GM19395 (cell line): ENCODE data around the gene ZNHIT2.
"Not testable (repeated sequence)": the region's sequence is repeated elsewhere in the genome, so short reads cannot be mapped to it uniquely, and the experiment has no call there.

Experiments
- ATAC-seq: cut with Tn5 transposase; IDR thresholded peaks from one replicate; pipeline ENCODE4 v1.9.1; 2021; ENCODE audit warnings: mild to moderate bottlenecking, moderate library complexity; ENCODE audit not compliant: unreplicated experiment

The ZNHIT2 gene

DNA sequence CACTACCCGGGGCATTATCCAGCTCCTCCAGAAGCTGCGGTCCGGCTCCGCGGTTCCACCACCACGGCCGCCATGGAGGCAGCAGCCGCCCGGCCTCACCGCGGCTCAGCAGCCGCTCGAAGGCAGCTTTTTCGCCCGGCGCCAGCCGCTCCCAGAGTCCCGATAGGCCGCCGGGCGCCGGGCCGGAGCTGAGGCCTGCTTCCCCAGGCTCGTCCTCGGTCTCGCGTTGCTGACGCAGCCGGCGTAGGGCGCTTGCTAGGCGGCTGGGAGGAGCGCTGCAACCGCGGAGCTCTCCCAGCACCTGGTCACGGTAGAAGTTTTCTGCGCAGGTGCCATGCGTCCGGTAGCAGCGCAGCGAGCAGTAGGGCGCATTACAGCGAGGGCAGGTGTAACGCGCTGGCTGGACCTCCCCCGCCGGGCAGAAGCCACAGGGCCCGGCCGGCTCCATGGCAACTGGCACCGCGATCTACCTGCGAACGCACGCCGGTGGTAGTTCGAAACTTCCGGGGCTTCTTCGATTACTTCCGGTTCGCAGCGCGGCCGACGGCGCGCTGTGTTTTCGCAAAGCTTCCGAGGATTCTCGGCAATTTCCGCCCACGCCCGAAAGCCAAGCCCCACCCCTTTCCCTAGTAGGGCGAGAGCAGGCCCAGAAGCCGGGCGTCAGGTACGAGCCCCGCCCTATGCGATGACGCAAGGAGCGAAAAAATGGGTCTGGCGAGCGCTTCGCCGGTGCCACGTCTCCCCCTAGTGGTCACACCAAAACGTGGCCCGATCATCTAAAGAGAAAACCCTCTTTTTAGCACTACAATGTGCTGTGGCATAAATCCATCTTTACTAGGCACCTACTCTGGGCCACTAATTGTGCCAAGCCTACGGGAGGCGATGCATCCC lies at the start of gene ZNHIT2:
Gene ZNHIT2 (minus strand): TSS at position 496 of the 891 bp plus-strand sequence. CDS start 48 bp downstream, at position 448.
- ATAC-seq, result peak; percentile 63

- no peak for ATAC-seq
Measured at GRCh38 chr11:65166893-65167292, 49.4 kb upstream of the ZNHIT2 start.

DNA sequence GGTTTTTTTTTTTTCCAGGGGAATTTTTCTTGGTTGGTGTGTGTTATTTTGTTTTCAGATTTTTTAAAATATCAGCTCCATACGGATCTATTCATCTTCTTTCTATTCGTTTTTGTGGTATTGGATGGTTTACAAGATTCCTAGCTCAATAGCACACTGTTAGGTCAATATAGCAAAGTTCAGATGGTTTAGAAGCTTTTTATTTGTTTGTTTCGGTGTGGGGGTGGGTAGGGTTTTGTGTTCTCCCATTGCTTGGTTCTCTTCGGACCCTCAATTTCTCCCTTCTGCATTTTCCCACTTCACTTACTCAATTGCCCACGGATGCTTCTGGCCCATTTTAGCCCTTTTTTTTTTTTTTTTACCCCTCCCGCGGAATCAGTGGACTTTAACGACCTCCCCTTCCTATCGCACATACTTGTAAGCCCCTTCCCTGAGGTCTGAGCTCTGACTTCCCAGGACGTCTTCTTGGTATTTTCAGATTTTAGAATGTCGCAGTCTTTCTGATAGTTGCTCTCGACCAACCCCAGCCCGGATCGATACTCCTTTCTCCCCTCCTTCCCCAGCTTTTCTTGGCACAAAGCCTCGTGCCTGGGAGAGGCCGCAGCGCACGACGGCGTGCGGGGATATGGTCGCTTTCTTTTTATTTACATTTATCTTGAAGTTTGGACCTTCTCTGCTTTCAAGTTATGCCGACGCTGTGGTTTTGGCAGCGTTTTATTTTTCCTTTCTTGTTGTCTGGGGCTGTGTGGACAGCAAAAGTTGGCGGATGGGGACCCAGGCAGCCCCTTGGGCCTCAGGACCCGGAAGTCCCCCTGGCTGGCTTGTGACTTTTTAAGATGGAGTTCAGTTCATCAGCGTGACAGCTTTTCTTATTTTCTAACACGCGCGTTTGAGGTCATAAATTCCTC lies 48.2 kb upstream of the ZNHIT2 start:
- ATAC-seq, result no peak

DNA sequence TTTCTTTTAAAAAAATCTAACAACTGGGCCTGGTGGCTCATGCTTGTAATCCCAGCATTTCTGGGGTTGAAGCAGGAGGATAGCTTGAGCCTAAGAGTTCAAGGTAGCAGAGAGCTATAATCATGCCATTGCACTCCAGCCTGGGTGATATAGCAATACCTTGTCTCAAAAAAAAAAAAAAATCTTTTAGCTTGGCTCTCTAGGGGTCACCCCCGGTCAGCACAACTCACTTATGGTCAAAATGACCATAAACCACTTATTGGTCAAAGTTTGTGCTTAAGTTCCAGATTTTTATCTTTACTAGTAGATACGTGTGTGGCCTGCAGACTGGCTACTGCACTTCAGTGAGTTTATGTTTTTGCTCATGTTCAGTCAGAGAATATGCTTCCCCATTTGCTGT lies 46.2 kb upstream of the ZNHIT2 start:
- ATAC-seq, result no peak

DNA sequence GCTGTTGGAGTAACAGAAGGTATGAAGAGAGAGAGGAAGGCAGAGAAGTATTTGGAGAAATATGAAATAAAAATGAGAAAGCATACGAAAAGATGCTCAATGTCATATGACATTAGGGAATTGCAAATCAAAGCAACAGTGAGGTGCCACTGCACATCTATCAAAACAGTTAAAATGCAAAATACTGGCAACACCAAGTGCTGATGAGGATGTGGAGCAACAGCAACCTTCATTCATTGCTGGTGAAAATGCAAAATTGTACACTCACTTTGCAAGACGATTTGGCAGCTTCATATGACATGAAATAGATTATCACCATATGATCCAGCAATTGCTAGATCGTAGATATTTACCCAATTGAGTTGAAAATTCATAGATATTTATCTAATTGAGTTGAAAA lies 43.1 kb upstream of the ZNHIT2 start:
- no peak for ATAC-seq

GRCh38 chr11:65159012-65159411 lies 41.5 kb upstream of the ZNHIT2 start:
- ATAC-seq, result no peak

- ATAC-seq, result no peak
Measured at GRCh38 chr11:65157336-65157735, 39.8 kb upstream of the ZNHIT2 start.

GRCh38 chr11:65156926-65157325 lies 39.4 kb upstream of the ZNHIT2 start:
- ATAC-seq, result no peak

GRCh38 chr11:65156256-65156655 lies 38.8 kb upstream of the ZNHIT2 start:
- no peak for ATAC-seq

DNA sequence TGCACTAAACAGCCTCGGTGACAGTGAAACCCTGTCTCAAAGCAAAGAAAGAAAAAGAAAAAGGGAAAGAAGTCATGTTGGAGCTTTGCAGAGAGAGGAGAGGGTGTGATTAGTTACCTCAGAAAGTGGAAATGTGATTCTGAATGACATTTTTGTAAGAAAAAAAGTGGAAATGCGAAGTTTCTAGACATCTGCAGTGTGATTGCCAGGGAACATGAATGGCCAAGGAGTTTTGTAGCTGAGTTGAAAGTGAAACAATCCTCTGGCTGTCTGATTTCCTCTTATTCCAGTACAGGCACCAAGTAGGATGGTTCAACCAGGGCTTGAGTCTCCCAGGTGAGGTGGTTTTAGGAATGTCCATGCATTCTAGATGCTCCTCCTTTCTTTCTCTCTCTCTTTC lies 34.6 kb upstream of the ZNHIT2 start:
- ATAC-seq, result no peak

GRCh38 chr11:65151331-65151899 lies 33.9 kb upstream of the ZNHIT2 start:
- no peak for ATAC-seq

DNA sequence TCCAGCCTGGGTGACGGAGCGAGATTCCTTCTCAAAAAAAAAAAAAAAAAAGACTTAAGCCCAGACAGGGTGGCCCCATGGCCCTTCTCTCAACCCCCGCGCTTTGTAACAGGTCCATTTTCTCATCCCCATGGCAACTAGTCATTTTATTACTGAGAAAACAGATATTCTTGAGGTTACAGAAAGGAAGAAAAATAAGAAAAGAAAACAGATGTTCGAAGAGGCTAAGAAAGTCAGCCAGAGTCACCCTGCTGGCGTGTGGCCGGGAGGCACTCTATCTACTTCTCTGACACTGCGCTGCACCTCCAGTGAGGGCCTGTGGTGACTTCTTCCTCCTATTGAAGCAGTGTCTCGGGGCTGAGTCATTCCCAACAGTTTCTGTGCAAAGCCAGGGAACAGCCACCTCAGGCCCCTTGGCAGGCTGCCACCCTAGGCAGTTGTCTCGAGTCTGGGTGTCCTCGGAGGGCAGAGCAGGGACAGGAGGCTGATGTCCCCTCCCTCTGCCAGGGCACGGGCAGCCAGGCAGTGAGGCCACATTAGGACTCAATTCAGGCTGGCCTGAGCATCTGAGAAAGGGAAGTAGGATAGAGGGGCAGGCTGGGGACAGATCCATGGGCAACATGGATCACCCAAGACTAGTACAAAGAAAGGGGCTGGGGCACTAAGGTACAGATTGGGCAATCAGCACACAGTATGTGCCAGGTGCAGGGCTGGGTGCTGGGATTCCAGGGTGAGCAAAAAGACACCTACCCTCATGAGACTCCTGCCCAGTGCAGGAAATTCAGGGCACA lies 33.2 kb upstream of the ZNHIT2 start:
- ATAC-seq, result peak; percentile 57

DNA sequence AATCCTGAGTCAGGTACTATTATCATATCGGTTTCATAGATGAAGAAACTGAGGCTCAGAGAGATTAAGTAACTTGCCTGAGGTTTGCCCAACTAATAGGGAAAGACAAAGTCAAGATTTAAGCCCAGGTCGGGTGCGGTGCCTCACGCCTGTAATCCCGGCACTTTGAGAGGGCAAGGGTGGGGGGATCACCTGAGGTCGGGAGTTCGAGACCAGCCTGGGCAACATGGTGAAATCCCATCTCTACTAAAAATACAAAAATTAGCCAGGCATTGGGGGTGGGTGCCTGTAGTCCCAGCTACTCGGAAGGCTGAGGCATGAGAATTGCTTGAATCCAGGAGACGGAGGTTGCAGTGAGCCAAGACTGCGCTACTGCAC lies 32.6 kb upstream of the ZNHIT2 start:
- ATAC-seq, result not testable (repeated sequence)

- no peak for ATAC-seq
Measured at GRCh38 chr11:65148657-65149056, 31.2 kb upstream of the ZNHIT2 start.

DNA sequence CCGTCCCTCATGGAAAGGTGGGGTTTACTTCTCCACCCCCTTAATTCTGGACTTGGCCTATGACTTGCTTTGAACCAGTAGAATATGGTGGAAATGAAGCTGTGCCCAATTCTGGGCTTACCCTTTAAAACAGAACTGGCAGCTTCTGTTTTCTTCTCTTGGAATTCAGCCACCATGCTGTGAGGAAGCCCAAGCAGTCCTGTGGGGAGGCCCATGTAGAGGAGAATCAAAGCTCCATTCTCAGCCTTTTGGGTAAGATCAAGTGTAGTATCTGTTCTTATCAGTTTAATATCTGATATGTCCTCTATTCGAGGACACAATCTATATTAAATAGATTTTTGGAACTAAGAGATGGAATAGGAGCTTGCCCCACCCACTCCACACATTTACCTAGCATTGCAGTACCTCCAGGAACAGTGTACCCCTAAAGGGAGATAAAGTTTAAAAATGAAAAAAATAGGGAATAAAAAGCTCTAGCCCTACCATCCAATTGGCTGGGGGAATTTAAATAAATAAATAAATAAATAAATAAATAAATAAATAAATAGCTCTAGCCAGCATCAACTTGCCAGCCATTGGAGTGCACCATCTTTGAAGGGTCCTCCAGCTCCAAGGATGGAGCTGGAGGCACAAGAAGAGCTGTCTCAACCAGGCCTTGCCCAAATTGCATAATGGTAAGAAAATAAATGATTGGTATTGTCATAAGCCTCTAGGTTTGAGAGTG lies 30.0 kb upstream of the ZNHIT2 start:
- no peak for ATAC-seq

GRCh38 chr11:65141896-65142494 lies 24.5 kb upstream of the ZNHIT2 start:
- no peak for ATAC-seq

- ATAC-seq, result no peak
Measured at GRCh38 chr11:65136515-65137096, 19.1 kb upstream of the ZNHIT2 start.

DNA sequence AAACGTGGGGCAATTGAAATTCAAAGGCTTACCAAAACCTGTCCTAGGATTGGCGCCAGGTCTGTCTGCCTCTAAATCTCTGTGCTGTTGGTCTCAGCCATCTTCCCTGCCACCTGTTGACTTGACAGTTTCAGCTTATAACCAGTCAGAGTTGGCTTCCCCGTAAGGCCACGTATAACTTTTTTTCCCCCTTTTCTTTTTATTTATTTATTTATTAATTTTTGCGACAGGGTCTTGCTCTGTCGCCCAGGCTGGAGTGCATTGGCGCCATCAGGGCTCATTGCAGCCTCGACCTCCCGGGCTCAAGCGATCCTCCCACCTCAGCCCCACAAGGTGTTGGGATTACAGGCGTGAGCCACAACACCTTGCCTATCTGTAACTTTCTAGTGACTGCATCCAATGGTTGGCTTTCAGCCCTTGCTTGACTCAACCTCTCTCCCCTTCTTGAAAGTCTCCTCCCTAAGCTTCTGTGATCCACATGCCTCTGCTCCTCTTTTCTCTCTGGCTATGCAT lies 18.2 kb upstream of the ZNHIT2 start:
- no peak for ATAC-seq
